ENCODE data around the gene B3GNT4.

DNA sequence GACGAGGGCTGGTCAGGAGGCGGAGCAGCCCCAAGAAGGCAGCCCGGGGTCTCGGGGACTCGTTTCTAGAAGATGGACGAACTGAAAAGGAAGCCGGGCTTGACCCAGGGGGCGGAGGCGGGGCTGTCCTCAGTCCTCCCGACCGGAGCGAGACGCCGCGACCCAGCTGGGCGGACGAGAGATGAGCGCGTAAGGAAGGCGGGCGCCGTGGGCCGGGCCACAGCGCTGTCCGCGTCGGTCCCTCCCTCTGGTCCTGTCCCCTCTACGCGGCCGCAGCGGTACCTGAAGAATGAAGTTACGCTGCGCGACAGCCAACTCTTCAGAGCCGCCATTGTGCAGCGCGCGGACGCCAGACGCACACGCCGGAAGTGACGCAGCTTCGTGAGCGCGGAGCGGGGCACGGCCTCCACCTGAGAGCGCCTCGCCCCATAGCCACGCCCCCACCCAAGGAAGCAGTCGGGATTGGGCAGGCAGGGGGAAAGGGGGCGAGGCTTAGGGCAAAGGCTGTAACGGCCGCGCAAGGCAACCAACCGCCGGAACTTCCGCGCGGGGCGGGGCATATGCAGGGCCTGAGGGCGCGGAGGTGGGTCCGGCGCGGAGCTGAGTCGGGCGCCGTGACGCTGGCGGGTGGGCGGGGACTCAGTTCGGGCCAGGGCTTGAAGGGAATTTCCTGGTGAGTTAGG, 22.3 kb downstream of the B3GNT4 start, which contains the start of gene DIABLO:
- TF ChIP-seq CEBPB (IDR thresholded peaks at IDR 0.05) (no peak; the same call in 1 of the 2 replicates), TAF1 (IDR thresholded peaks at IDR 0.05; ENCODE audit: low read depth) (peak; percentile 99), RAD21 (IDR thresholded peaks at IDR 0.05; ENCODE audit: low read depth) (no peak), NFIC (IDR thresholded peaks at IDR 0.05) (peak; percentile 24; the same call in 1 of the 2 replicates)
- TF ChIP-seq, protein P1, sequence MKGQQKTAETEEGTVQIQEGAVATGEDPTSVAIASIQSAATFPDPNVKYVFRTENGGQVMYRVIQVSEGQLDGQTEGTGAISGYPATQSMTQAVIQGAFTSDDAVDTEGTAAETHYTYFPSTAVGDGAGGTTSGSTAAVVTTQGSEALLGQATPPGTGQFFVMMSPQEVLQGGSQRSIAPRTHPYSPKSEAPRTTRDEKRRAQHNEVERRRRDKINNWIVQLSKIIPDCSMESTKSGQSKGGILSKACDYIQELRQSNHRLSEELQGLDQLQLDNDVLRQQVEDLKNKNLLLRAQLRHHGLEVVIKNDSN (IDR thresholded peaks at IDR 0.05): 0 out of 2 replicates have a peak, but pooled peaks have one; percentile 29
